Measurements from ENCODE around the gene ZNF750.
"Not testable (repeated sequence)": the region's sequence is repeated elsewhere in the genome, so short reads cannot be mapped to it uniquely, and the experiment has no call there.

Gene ZNF750

GRCh38 chr17:82790391-82790790, 49.4 kb downstream of the ZNF750 start:
- DNase-seq: no peak

GRCh38 chr17:82789806-82790205, 50.0 kb downstream of the ZNF750 start:
- no peak for DNase-seq

- no peak for DNase-seq
These were observed 50.7 kb downstream of the ZNF750 start for GRCh38 chr17:82789051-82789592.

- no peak for DNase-seq
These were observed 51.4 kb downstream of the ZNF750 start for GRCh38 chr17:82788206-82789001.

GRCh38 chr17:82787081-82787848, 52.6 kb downstream of the ZNF750 start:
- no peak for DNase-seq

- DNase-seq: no peak
These were observed 53.4 kb downstream of the ZNF750 start for GRCh38 chr17:82786427-82786826.

GRCh38 chr17:82785581-82785980, 54.2 kb downstream of the ZNF750 start:
- not testable (repeated sequence) for DNase-seq

GRCh38 chr17:82783498-82783897, 56.3 kb downstream of the ZNF750 start:
- no peak for DNase-seq

GRCh38 chr17:82782657-82783207, 57.1 kb downstream of the ZNF750 start:
- DNase-seq: no peak

- DNase-seq: peak; percentile 58
These were observed 57.9 kb downstream of the ZNF750 start for GRCh38 chr17:82781894-82782274.

- no peak for DNase-seq
These were observed 58.6 kb downstream of the ZNF750 start for GRCh38 chr17:82780971-82781893.

- DNase-seq: no peak
These were observed 59.6 kb downstream of the ZNF750 start for GRCh38 chr17:82780195-82780594.

- no peak for DNase-seq
These were observed 60.3 kb downstream of the ZNF750 start for GRCh38 chr17:82779541-82779940.
